Right atrium auricular region (tissue), 2 donors: ENCODE measurements around the gene UBASH3B. TPM values are rescaled to one million over a fixed set of nuclear protein-coding genes. Genes with fewer than 3 reads are reported as not detected.

ENCODE experiments used
- DNase-seq: peaks from one replicate; pipeline ENCODE4 v3.0.0-alpha.2; 2019; ENCODE audit warnings: low spot score
- H3K27ac ChIP-seq, 2 donors: fragments of 200-600 bp; sonication (generic); 1 replicate in 1 of 2; 2 replicates in 1 of 2; pipeline ENCODE4 v1.5.1; 2016 to 2019
- H3K27me3 ChIP-seq, 2 donors: fragments of 200-600 bp; sonication (generic); one replicate each; pipeline versions ENCODE4 v1.5.1 to v1.6.0; 2017 to 2019
- H3K36me3 ChIP-seq: fragments of 200-600 bp; sonication (generic); one replicate; pipeline ENCODE4 v1.5.1; 2016
- H3K4me1 ChIP-seq, 2 donors: fragments of 200-600 bp; sonication (generic); one replicate each; pipeline versions ENCODE4 v1.5.1 to v1.6.0; 2017 to 2019
- H3K4me3 ChIP-seq, 2 donors: fragments of 200-600 bp; sonication (generic); 1 replicate in 1 of 2; 2 replicates in 1 of 2; pipeline ENCODE4 v1.5.1; 2017 to 2019; ENCODE audit warnings: mild to moderate bottlenecking in 1 of 2, moderate library complexity in 1 of 2
- H3K9me3 ChIP-seq, 2 donors: fragments of 200-600 bp; sonication (generic); one replicate each; pipeline ENCODE4 v1.5.1; 2019
- total RNA-seq, 2 donors: library from RNA; depleted of rRNA; stranded (reverse); fragments of >200 nt; gene quantifications; one replicate each; pipeline ENCODE4 v1.1.0, GENCODE V29; 2016
- TF ChIP-seq, protein P1 (sequence below), 2 donors: fragments of 200-600 bp; sonication (generic); IDR thresholded peaks; one replicate each; pipeline ENCODE4 v1.5.1; 2019; ENCODE audit warnings: antibody characterized with exemption in 2 of 2

The UBASH3B gene
- total RNA-seq, 2 donors from 2014 or later, result 1.7 to 1.8 TPM

- no peak for DNase-seq
- H3K36me3 ChIP-seq, result no peaks in the 10 kb centered on the region
- no peak overlapping the region for H3K4me3 ChIP-seq
- no peaks in the 10 kb centered on the region for H3K27me3 ChIP-seq
- H3K4me1 ChIP-seq, result no peaks in the 10 kb centered on the region
- H3K9me3 ChIP-seq, result no peaks in the 10 kb centered on the region
- TF ChIP-seq, protein P1, sequence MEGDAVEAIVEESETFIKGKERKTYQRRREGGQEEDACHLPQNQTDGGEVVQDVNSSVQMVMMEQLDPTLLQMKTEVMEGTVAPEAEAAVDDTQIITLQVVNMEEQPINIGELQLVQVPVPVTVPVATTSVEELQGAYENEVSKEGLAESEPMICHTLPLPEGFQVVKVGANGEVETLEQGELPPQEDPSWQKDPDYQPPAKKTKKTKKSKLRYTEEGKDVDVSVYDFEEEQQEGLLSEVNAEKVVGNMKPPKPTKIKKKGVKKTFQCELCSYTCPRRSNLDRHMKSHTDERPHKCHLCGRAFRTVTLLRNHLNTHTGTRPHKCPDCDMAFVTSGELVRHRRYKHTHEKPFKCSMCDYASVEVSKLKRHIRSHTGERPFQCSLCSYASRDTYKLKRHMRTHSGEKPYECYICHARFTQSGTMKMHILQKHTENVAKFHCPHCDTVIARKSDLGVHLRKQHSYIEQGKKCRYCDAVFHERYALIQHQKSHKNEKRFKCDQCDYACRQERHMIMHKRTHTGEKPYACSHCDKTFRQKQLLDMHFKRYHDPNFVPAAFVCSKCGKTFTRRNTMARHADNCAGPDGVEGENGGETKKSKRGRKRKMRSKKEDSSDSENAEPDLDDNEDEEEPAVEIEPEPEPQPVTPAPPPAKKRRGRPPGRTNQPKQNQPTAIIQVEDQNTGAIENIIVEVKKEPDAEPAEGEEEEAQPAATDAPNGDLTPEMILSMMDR (IDR thresholded peaks at IDR 0.05), result no peak
- H3K27ac ChIP-seq, result no peak overlapping the region
These were observed 56.4 kb downstream of the UBASH3B start for GRCh38 chr11:122711831-122712381.

DNA sequence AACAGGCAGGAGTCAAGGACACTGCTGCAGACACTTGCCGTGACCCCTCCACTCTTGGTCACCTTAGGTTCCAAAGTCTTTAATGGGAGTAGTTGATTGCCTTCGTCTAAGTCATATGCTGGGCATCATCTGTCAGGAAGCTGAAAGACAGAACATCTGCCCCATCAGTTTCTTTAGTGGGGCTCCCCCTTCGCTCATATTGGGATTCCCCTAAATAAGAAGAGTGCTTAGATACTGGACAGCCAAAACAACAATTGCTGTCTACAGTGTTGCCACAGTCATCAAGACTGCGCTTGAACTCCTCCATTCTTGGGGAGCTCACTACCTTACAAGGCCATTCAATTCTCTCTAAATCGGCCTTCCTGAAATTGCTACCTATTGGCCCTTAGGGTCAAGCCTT is 58.5 kb downstream of the UBASH3B start:
- TF ChIP-seq, protein P1 (IDR thresholded peaks at IDR 0.05), result no peak
- no peaks in the 10 kb centered on the region for H3K27me3 ChIP-seq
- no peaks in the 10 kb centered on the region for H3K4me1 ChIP-seq
- no peaks in the 10 kb centered on the region for H3K36me3 ChIP-seq
- no peaks in the 10 kb centered on the region for H3K9me3 ChIP-seq
- no peak overlapping the region for H3K27ac ChIP-seq
- no peak overlapping the region for H3K4me3 ChIP-seq
- no peak for DNase-seq

- Histone ChIP-seq H3K27me3 (no peaks in the 10 kb centered on the region), H3K4me1 (no peaks in the 10 kb centered on the region), H3K36me3 (no peaks in the 10 kb centered on the region), H3K27ac (no peak overlapping the region), H3K4me3 (no peak overlapping the region), H3K9me3 (no peaks in the 10 kb centered on the region)
- TF ChIP-seq, protein P1 (IDR thresholded peaks at IDR 0.05), result no peak
- DNase-seq, result no peak
These were observed 59.0 kb downstream of the UBASH3B start for GRCh38 chr11:122714484-122714883.

DNA sequence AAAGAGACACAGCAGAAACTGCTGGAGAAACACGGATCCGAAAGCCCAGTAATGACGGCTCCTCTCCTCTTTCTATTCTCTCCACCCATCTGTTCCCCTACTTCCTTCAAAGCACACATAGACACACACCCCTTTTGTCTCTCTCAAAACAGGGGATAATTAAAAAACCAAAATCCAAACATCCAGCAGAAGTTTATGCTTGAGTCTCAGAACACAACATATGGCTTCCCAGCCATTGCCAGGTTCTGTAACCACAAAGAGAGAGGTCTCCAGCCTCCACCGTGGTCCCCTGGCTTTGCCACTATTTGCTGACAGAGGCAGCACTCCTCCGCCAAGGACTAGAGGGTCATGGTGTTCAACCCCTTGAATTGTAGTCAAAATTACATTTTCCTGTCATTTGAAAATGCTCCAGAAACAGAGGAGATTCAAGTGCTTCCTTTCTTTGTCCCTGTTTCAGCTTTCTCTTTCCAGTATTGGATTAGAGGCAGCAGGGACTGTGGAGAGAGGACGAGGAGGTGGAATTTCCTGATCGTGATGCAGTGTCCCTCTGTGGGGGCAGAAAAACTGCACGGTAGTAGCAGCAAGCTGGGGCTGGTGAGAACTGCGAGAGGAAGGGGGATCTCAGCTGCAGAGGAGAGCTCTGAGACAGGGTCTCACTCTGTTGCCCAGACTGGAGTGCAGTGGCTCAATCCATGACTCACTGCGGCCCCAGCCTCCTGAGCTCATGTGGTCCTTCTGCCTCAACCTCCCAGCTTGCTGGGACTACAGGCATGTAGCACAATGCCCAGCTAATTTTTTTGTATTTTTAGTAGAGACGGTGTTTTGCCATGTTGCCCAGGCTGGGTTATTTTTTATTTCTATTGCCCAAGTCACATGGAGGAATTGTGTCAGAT is 60.3 kb downstream of the UBASH3B start:
- Histone ChIP-seq H3K9me3 (no peaks in the 10 kb centered on the region), H3K4me1 (no peaks in the 10 kb centered on the region), H3K27ac (no peak overlapping the region), H3K36me3 (no peaks in the 10 kb centered on the region), H3K27me3 (no peaks in the 10 kb centered on the region), H3K4me3 (no peak overlapping the region)
- TF ChIP-seq, protein P1 (IDR thresholded peaks at IDR 0.05), result no peak
- DNase-seq, result no peak

GRCh38 chr11:122717264-122717867 is 61.8 kb downstream of the UBASH3B start:
- TF ChIP-seq, protein P1 (IDR thresholded peaks at IDR 0.05), result no peak
- no peak for DNase-seq
- H3K27ac ChIP-seq, result no peak overlapping the region
- H3K4me1 ChIP-seq, result no peaks in the 10 kb centered on the region
- H3K27me3 ChIP-seq, result no peaks in the 10 kb centered on the region
- no peaks in the 10 kb centered on the region for H3K9me3 ChIP-seq
- no peaks in the 10 kb centered on the region for H3K36me3 ChIP-seq
- no peak overlapping the region for H3K4me3 ChIP-seq
